ENCODE measurements around the gene THEM5. TPM values are rescaled to one million over a fixed set of nuclear protein-coding genes. Genes with fewer than 3 reads are reported as not detected.
A peak's percentile ranks its signal among the peaks of the same experiment; 100 is the strongest.

Gene THEM5
- total RNA-seq, 2 experiments from 2014 or later, result not detected

DNA sequence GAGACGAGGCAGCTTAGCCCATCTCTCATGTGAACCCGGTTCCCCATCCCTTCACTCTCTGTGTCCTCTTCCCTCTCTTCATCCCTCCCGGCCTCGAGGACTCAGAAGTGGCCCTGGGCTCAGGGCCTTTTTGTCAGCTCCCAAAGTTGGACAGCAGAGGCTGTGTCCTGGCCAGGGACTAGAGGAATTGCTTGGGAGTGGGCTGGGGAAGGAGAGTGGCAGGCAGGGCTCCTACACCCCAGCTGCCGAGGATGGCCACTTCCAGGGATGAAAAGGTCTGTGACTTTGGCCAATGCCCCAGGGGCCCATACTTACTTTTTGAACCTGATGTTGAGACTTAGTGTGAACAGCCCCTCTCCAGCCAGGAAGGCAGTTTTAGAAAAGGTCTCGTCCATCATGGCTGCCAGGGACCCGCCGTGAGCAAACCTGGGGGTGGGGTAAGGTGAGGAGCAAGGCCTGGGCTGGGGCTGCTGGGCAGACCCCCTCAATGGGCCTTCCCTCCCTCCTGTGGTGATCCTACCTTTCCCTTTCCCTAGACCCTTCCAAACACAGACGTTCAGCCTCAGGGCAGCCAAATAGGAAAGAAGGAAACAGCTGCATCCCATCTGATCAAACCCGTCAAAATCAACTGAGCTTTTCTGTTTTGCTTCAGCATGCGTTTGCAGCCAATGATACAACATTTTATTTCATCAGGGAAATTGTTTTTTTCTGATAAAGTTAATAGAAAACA is 5.5 kb downstream of the THEM5 start:
- H3K9me3 Mint-ChIP-seq, result no peaks in the 10 kb centered on the region
- H3K27ac Mint-ChIP-seq, result peak overlapping the region; percentile 69
- ChIA-PET CTCF (interaction anchor here (0.6 to 1.5 kb wide), 4 partner anchors 11 to 412 kb away, joined by 3 to 5 read pairs (median 3); no protein-coding TSS in a partner anchor), POLR2A (interaction anchor here (0.9 to 4.6 kb wide), 6 partner anchors 8 to 61 kb away, joined by 3 to 21 read pairs (median 6); partner anchors contain the start of genes C2CD4D and THEM4)
- H3K36me3 Mint-ChIP-seq (ENCODE audit: low read depth), result peaks cover 37% of the 10 kb centered on the region
- no peak overlapping the region for H3K4me3 Mint-ChIP-seq
- no peak for DNase-seq
- peaks cover 40% of the 10 kb centered on the region for H3K4me1 Mint-ChIP-seq
- H3K27me3 Mint-ChIP-seq, result no peaks in the 10 kb centered on the region

DNA sequence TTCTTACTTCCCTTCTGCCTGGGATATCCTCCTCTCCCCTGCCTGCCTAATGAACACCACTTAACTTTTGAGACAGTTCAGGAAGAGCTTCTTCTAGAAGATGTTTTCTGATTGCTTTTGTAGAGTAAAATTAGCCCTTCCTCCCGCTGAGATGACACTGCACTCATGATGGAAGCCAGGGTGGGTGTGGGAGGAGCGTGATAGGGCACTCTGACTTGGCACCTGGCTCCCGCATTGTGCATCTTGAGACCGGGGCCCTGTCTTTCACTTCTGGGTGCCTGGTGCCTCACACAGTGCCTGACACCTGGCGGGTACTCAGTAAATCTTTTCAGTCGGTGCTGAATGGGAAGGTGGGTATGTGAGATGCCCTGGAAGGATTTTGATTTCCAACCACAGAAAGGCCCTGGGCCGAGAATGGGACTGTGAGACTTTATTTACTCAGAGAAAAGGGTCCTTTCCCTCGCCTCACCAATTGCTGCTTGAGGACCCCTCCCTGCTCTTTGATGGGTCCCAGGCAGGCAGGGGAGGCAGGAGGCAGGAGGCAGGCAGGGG is 6.8 kb downstream of the THEM5 start:
- peak; percentile 17 for DNase-seq
- Mint-ChIP-seq H3K36me3 (ENCODE audit: low read depth) (peaks cover 41% of the 10 kb centered on the region), H3K9me3 (no peaks in the 10 kb centered on the region), H3K27ac (peak overlapping the region; percentile 69), H3K27me3 (no peaks in the 10 kb centered on the region), H3K4me1 (peaks cover 44% of the 10 kb centered on the region), H3K4me3 (no peak overlapping the region)
- ChIA-PET CTCF (interaction anchor here (1.2 to 2.1 kb wide), 3 partner anchors 10 to 153 kb away, joined by 3 to 6 read pairs (median 4); no protein-coding TSS in a partner anchor), POLR2A (interaction anchor here (1.1 to 4.6 kb wide), 2 partner anchors 12 to 83 kb away, joined by 3 to 17 read pairs; partner anchors contain the start of gene MRPL9)

GRCh38 chr1:151846062-151846568 is 7.4 kb downstream of the THEM5 start:
- Mint-ChIP-seq H3K27ac (peak overlapping the region; percentile 69), H3K4me3 (no peak overlapping the region)
- POLR2A ChIA-PET, result interaction anchor here (1.1 to 4.6 kb wide), 2 partner anchors 13 to 83 kb away, joined by 3 to 17 read pairs; partner anchors contain the start of gene MRPL9

DNA sequence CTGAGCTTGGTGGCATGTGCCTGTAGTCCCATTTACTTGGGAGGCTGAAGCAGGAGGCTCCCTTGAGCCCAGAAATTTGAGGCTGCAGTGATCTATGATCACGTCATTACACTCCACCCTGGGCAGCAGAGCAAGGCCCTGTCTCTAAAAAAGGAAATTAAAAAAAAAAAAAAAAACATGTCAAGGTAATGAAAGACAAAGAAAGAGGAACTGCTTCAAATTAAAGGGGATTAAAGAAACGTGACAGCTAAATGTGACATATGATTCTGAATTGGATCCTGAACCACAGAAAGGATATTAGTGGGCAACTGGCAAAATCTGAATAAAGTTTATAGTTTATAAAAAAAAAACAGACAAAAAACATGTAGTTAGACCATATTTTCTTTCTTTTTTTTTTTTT is 10.1 kb downstream of the THEM5 start:
- peaks cover 56% of the 10 kb centered on the region for H3K4me1 Mint-ChIP-seq
- CTCF ChIA-PET, result interaction anchor here (1.4 to 1.6 kb wide), 2 partner anchors 130 to 249 kb away, joined by 3 to 5 read pairs; no protein-coding TSS in a partner anchor
- no peak for DNase-seq
- no peaks in the 10 kb centered on the region for H3K9me3 Mint-ChIP-seq
- no peak overlapping the region for H3K4me3 Mint-ChIP-seq
- peaks cover 40% of the 10 kb centered on the region for H3K36me3 Mint-ChIP-seq (ENCODE audit: low read depth)
- no peaks in the 10 kb centered on the region for H3K27me3 Mint-ChIP-seq
- POLR2A ChIA-PET, result interaction anchor here (1.3 kb wide), 1 partner anchor 10 kb away, joined by 4 read pairs; the partner anchor contains the start of gene THEM5
- no peak overlapping the region for H3K27ac Mint-ChIP-seq

More at GRCh38 chr1:151846062-151846568, 7.4 kb downstream of the THEM5 start:
- no peaks in the 10 kb centered on the region for H3K27me3 Mint-ChIP-seq
- H3K9me3 Mint-ChIP-seq, result no peaks in the 10 kb centered on the region
- peaks cover 50% of the 10 kb centered on the region for H3K4me1 Mint-ChIP-seq
- peaks cover 44% of the 10 kb centered on the region for H3K36me3 Mint-ChIP-seq (ENCODE audit: low read depth)
- peak; percentile 25 for DNase-seq
- CTCF ChIA-PET, result interaction anchor here (1.2 to 2.1 kb wide), 3 partner anchors 10 to 154 kb away, joined by 3 to 6 read pairs (median 4); no protein-coding TSS in a partner anchor

DNA sequence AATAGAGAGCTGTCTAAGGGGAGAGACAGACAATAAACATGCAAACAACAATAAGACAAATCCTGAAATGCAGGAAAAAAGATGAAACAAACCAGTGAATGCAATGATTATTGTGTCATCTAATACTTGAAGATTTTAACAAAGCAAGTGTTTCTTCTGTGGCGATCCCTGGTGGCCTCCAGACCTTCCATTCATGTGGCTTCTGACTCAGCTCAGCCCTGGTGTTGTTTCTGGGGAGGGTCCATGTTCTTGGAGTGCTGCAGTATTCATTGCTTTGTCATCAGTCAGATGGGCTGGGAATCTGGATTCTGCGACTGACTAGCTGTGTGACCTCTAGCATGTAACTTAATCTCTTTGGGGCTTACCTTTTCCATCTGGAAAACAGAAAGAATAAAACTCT is 12.4 kb downstream of the THEM5 start:
- Mint-ChIP-seq H3K27ac (no peak overlapping the region), H3K9me3 (no peaks in the 10 kb centered on the region), H3K27me3 (no peaks in the 10 kb centered on the region), H3K4me3 (no peak overlapping the region), H3K36me3 (ENCODE audit: low read depth) (peaks cover 32% of the 10 kb centered on the region), H3K4me1 (peaks cover 57% of the 10 kb centered on the region)
- CTCF ChIA-PET, result interaction anchor here (1.1 to 2.0 kb wide), 6 partner anchors 13 to 247 kb away, joined by 3 to 9 read pairs (median 5); partner anchors contain the start of gene MRPL9
- DNase-seq, result no peak
- POLR2A ChIA-PET, result interaction anchor here (0.6 to 4.1 kb wide), 11 partner anchors 8 to 442 kb away, joined by 3 to 21 read pairs (median 13); partner anchors contain the start of genes PSMB4, RORC and THEM5

GRCh38 chr1:151840421-151840820 is 13.1 kb downstream of the THEM5 start:
- no peaks in the 10 kb centered on the region for H3K9me3 Mint-ChIP-seq
- peak overlapping the region; percentile 89 for H3K4me3 Mint-ChIP-seq
- H3K27ac Mint-ChIP-seq, result peak overlapping the region; percentile 89
- ChIA-PET POLR2A (interaction anchor here (0.6 to 4.1 kb wide), 21 partner anchors 8 to 513 kb away, joined by 3 to 21 read pairs (median 4); partner anchors contain the start of genes MRPL9, PI4KB, PSMB4 and RORC), CTCF (interaction anchor here (0.6 to 2.0 kb wide), 10 partner anchors 10 to 605 kb away, joined by 3 to 10 read pairs (median 4); partner anchors contain the start of gene MRPL9)
- peaks cover 31% of the 10 kb centered on the region for H3K36me3 Mint-ChIP-seq (ENCODE audit: low read depth)
- no peaks in the 10 kb centered on the region for H3K27me3 Mint-ChIP-seq
- H3K4me1 Mint-ChIP-seq, result peaks cover 61% of the 10 kb centered on the region
- DNase-seq, result no peak

DNA sequence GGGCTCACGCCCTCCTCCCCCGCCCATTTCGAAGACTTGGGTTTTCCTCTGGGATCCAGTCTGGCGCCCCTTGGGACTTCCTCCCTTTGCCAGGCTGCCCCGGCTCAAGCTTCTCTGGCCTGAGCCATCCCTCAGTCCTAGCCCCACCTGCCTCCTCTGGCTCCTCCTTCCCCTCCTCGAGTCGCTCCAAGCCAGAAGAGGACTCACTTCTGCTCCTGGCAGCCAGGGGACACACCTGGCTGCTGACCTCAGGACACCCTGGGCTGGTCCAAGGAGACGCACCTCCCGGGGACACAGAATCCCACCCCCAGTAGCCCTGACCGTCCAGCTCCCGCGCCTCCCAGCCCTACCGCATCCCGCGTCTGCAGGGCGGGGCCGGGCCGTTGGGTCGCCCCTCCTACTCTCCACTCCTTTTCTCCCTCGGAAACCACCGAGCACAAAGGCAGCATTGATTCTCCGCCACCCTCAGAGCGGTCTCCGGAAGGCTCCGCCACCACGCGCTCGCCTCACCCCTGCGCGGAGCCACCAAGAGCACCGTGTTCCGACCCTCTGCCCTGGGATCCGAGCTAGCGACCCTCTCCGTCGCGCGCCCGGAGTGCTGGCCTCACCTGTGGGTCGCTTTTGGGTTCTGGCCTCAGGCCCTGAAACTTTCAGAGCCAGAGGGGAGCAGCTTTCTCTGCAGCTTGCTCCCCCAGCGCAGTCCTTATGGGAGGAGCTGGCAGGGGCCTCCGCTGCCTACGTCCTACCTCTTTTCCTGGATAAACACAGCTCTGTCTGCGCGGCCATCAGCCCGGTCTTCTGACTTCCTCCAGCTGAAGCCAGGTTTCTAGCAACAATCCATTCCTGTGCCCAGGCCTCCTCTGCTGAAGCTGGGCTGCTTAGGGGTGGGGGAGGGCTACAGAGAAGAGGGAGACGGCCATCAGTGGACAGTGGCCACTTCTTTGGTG is 13.8 kb downstream of the THEM5 start, which contains the start of gene C2CD4D:
Gene C2CD4D (minus strand): TSS at position 364 of the 947 bp plus-strand sequence. CDS start 831 bp downstream, outside the sequence.
- no peaks in the 10 kb centered on the region for H3K27me3 Mint-ChIP-seq
- ChIA-PET CTCF (interaction anchor here (0.7 to 2.0 kb wide), 9 partner anchors 9 to 604 kb away, joined by 3 to 10 read pairs (median 5); partner anchors contain the start of gene MRPL9), POLR2A (interaction anchor here (0.6 to 4.1 kb wide), 20 partner anchors 9 to 513 kb away, joined by 3 to 21 read pairs (median 6); partner anchors contain the start of genes MRPL9, PI4KB, PSMB4 and RORC)
- H3K4me1 Mint-ChIP-seq, result peaks cover 64% of the 10 kb centered on the region
- H3K4me3 Mint-ChIP-seq, result peak within 1 kb of the TSS; percentile 89
- H3K9me3 Mint-ChIP-seq, result no peaks in the 10 kb centered on the region
- peak; percentile 82 for DNase-seq
- peak within 1 kb of the TSS; percentile 89 for H3K27ac Mint-ChIP-seq
- peaks cover 27% of the 10 kb centered on the region for H3K36me3 Mint-ChIP-seq (ENCODE audit: low read depth)

- H3K36me3 Mint-ChIP-seq (ENCODE audit: low read depth), result peaks cover 22% of the 10 kb centered on the region
- H3K27ac Mint-ChIP-seq, result peak overlapping the region; percentile 89
- CTCF ChIA-PET, result interaction anchor here (1.9 kb wide), 1 partner anchor 9 kb away, joined by 10 read pairs; no protein-coding TSS in a partner anchor
These were observed 14.5 kb downstream of the THEM5 start for GRCh38 chr1:151839082-151839412.

GRCh38 chr1:151838222-151839081 is 15.1 kb downstream of the THEM5 start:
- Mint-ChIP-seq H3K27ac (peak overlapping the region; percentile 98), H3K36me3 (ENCODE audit: low read depth) (peaks cover 22% of the 10 kb centered on the region), H3K9me3 (no peaks in the 10 kb centered on the region), H3K4me3 (peak overlapping the region; percentile 89), H3K4me1 (peaks cover 74% of the 10 kb centered on the region), H3K27me3 (no peaks in the 10 kb centered on the region)
- ChIA-PET POLR2A (interaction anchor here (0.9 to 4.1 kb wide), 17 partner anchors 8 to 155 kb away, joined by 3 to 21 read pairs (median 9); partner anchors contain the start of genes MRPL9, RORC, TDRKH and THEM4), CTCF (interaction anchor here (0.8 to 2.8 kb wide), 4 partner anchors 8 to 414 kb away, joined by 3 to 21 read pairs (median 14); partner anchors contain the start of gene TDRKH)
- DNase-seq, result peak; percentile 46

More at GRCh38 chr1:151839082-151839412, 14.5 kb downstream of the THEM5 start:
- Mint-ChIP-seq H3K9me3 (no peaks in the 10 kb centered on the region), H3K4me3 (peak overlapping the region; percentile 89), H3K4me1 (peaks cover 68% of the 10 kb centered on the region), H3K27me3 (no peaks in the 10 kb centered on the region)
- POLR2A ChIA-PET, result interaction anchor here (1.0 to 4.1 kb wide), 11 partner anchors 8 to 76 kb away, joined by 3 to 21 read pairs (median 11); partner anchors contain the start of genes MRPL9, RORC, TDRKH and THEM4
- DNase-seq, result no peak

DNA sequence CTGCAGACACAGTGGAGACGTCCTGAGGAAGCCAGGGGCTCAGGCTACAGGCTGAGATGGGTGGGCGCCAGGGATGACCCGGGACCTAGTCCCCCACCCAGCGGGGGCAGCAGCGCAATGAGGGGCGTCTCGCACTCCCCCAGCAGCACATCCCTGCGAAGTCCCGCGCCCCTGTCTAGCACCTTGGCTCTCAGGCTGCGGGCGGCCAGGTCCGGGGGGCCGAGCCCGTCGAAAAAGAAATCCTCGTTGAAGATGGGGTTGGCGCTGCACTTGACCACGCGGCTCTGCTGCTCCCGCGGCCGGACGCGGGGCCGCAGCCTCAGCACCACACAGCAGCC is 15.7 kb downstream of the THEM5 start:
- peaks cover 79% of the 10 kb centered on the region for H3K4me1 Mint-ChIP-seq

More for the DNA sequence above, 15.7 kb downstream of the THEM5 start:
- no peaks in the 10 kb centered on the region for H3K27me3 Mint-ChIP-seq
- no peak for DNase-seq
- H3K27ac Mint-ChIP-seq, result peak overlapping the region; percentile 98
- ChIA-PET POLR2A (interaction anchor here (0.9 to 4.1 kb wide), 8 partner anchors 7 to 155 kb away, joined by 3 to 19 read pairs (median 6); partner anchors contain the start of genes MRPL9, RORC, TDRKH and THEM4), CTCF (interaction anchor here (0.8 to 2.8 kb wide), 3 partner anchors 11 to 413 kb away, joined by 3 to 21 read pairs (median 18); partner anchors contain the start of gene TDRKH)
- H3K4me3 Mint-ChIP-seq, result peak overlapping the region; percentile 89
- no peaks in the 10 kb centered on the region for H3K9me3 Mint-ChIP-seq
- peaks cover 19% of the 10 kb centered on the region for H3K36me3 Mint-ChIP-seq (ENCODE audit: low read depth)
